HepG2 (cell line): ENCODE measurements around the gene HCFC1. TPM values are rescaled to one million over a fixed set of nuclear protein-coding genes. Genes with fewer than 3 reads are reported as not detected.

Experiments
- ATAC-seq: fragments of 200-7000 bp; cut with Tn5 transposase; 3 replicates; pipeline ENCODE4 v1.9.1; 2020; ENCODE audit warnings: mild to moderate bottlenecking, moderate library complexity
- BruUV-seq: library from RNA; stranded (reverse); fragments of 400-500 nt; replicated peaks from 2 replicates; lab custom pipeline; 2021; lab: Mats Ljungman, UMichigan
- CTCF ChIA-PET: fragments of 300-600 bp; formaldehyde crosslinking; extraction: SDS; loops from one replicate; lab custom pipeline; 2021; ENCODE audit warnings: low total read pairs, inconsistent platforms, low intra/inter-chr PET ratio; lab: Yijun Ruan, JAX
- POLR2A ChIA-PET: fragments of 350-600 bp; sonication (Branson Sonifier 250); formaldehyde crosslinking; loops from one replicate; lab custom pipeline; 2020; ENCODE audit warnings: antibody characterized with exemption, inconsistent platforms; lab: Yijun Ruan, JAX
- DNase-seq: peaks from one replicate; pipeline ENCODE4 v3.0.0-alpha.2; 2015; ENCODE audit warnings: low spot score
- FAIRE-seq: peaks from 3 replicates; lab custom pipeline; 2011; peaks lifted over from hg19 to GRCh38; lab: Jason Lieb, UNC
- H2AFZ ChIP-seq: one replicate; pipeline ENCODE4 v1.6.1; 2011; ENCODE audit warnings: low read length, inconsistent platforms
- H3K27ac ChIP-seq: fragments of 300-600 bp; 3 replicates; pipeline ENCODE4 v1.8.0; 2011; ENCODE audit warnings: mixed run types, mild to moderate bottlenecking, mixed read lengths, low read length, inconsistent platforms; ENCODE audit not compliant: insufficient read depth; ENCODE audit errors: extremely low read length
- H3K27me3 ChIP-seq, 2 experiments: fragments of 200-600 bp in 1 of 2; 2 replicates in 1 of 2; 3 replicates in 1 of 2; pipeline versions ENCODE4 v1.6.0 to v1.8.0; 2011; ENCODE audit warnings: low read length in 2 of 2, mild to moderate bottlenecking in 2 of 2, moderate library complexity in 2 of 2, inconsistent platforms in 1 of 2; ENCODE audit not compliant: insufficient read depth in 2 of 2, control insufficient read depth in 1 of 2
- H3K36me3 ChIP-seq, 2 experiments: fragments of 200-600 bp in 1 of 2; replicated peaks in 1 of 2; 2 replicates in 1 of 2; 3 replicates in 1 of 2; pipeline versions ENCODE4 v1.5.1 to v1.8.0; 2011; ENCODE audit warnings: low read length in 2 of 2, inconsistent platforms in 1 of 2; ENCODE audit not compliant: insufficient read depth in 2 of 2, control insufficient read depth in 1 of 2
- H3K4me1 ChIP-seq: 2 replicates; pipeline ENCODE4 v1.5.1; 2012; ENCODE audit warnings: low read length, inconsistent platforms; ENCODE audit not compliant: insufficient read depth
- H3K4me2 ChIP-seq: 2 replicates; pipeline ENCODE4 v1.6.0; 2011; ENCODE audit warnings: low read depth, low read length, inconsistent platforms
- H3K4me3 ChIP-seq, 3 experiments: fragments of 200-600 bp in 1 of 3; sonication (generic), shearing (Covaris generic) in 1 of 3; replicated peaks in 1 of 3; 2 replicates each; pipeline ENCODE4 v1.5.1; 2011 to 2016; ENCODE audit warnings: low read length in 3 of 3, inconsistent platforms in 2 of 3, low read depth in 2 of 3, mild to moderate bottlenecking in 2 of 3, control low read depth in 1 of 3, mixed read lengths in 1 of 3; ENCODE audit not compliant: insufficient read depth in 1 of 3
- H3K79me2 ChIP-seq: one replicate; pipeline ENCODE4 v1.6.1; 2011; ENCODE audit warnings: low read length, inconsistent platforms; ENCODE audit not compliant: insufficient read depth
- H3K9ac ChIP-seq: 2 replicates; pipeline ENCODE4 v1.6.0; 2011; ENCODE audit warnings: mild to moderate bottlenecking, low read depth, low read length, inconsistent platforms; ENCODE audit not compliant: insufficient read depth
- H3K9me3 ChIP-seq: 2 replicates; pipeline ENCODE4 v1.5.1; 2012; ENCODE audit warnings: mild to moderate bottlenecking, low read length
- H4K20me1 ChIP-seq: 2 replicates; pipeline ENCODE4 v1.6.0; 2011; ENCODE audit warnings: inconsistent platforms, mild to moderate bottlenecking, low read length, moderate library complexity; ENCODE audit not compliant: insufficient read depth
- CBFB ChIP-seq: sonication (generic); formaldehyde crosslinking; IDR thresholded peaks from 2 replicates; pipeline ENCODE4 v1.4.0; 2020; ENCODE audit warnings: missing genetic modification reagents
- CENPX ChIP-seq: sonication (generic); formaldehyde crosslinking; IDR thresholded peaks from 2 replicates; pipeline ENCODE4 v1.9.0; 2021; ENCODE audit warnings: mild to moderate bottlenecking, missing genetic modification reagents, moderate library complexity
- ESRRA ChIP-seq: sonication (generic); formaldehyde crosslinking; IDR thresholded peaks from 2 replicates; pipeline ENCODE4 v1.5.1; 2020; ENCODE audit warnings: mild to moderate bottlenecking, low read depth, missing genetic modification reagents
- FOXJ3 ChIP-seq: sonication (generic); formaldehyde crosslinking; IDR thresholded peaks from 2 replicates; pipeline ENCODE4 v1.4.0; 2020; ENCODE audit warnings: missing genetic modification reagents, mild to moderate bottlenecking, borderline replicate concordance
- HNRNPUL1 ChIP-seq: fragments of 200-400 bp; formaldehyde crosslinking; IDR thresholded peaks from 2 replicates; pipeline ENCODE4 v1.6.1; 2017; ENCODE audit warnings: low read depth, mild to moderate bottlenecking, low read length, moderate library complexity
- NFYC ChIP-seq: IDR thresholded peaks from 2 replicates; pipeline ENCODE4 v1.6.1; 2016; ENCODE audit warnings: missing genetic modification reagents, missing compliant biosample characterization
- SALL2 ChIP-seq: sonication (generic); formaldehyde crosslinking; IDR thresholded peaks from 2 replicates; pipeline ENCODE4 v1.8.1; 2023; ENCODE audit warnings: mild to moderate bottlenecking, missing genetic modification reagents, inconsistent platforms
- SOX13 ChIP-seq, 3 experiments: fragments of 450-650 bp in 1 of 3; sonication (generic) in 1 of 3; formaldehyde crosslinking in 1 of 3; IDR thresholded peaks in 2 of 3; conservative IDR thresholded peaks in 1 of 3; 2 replicates each; pipeline versions ENCODE4 v1.5.0 to v1.6.1; 2016 to 2020; ENCODE audit warnings: antibody characterized with exemption in 1 of 3, mild to moderate bottlenecking in 1 of 3, missing compliant biosample characterization in 1 of 3, missing genetic modification reagents in 1 of 3, moderate library complexity in 1 of 3
- SP4 ChIP-seq: sonication (generic); formaldehyde crosslinking; IDR thresholded peaks from 2 replicates; pipeline ENCODE4 v1.8.1; 2023; ENCODE audit warnings: mild to moderate bottlenecking, missing genetic modification reagents
- ZBTB42 ChIP-seq: sonication (generic); formaldehyde crosslinking; IDR thresholded peaks from 2 replicates; pipeline ENCODE4 v1.5.0; 2020; ENCODE audit warnings: mild to moderate bottlenecking, missing genetic modification reagents
- ZNF20 ChIP-seq: sonication (generic); formaldehyde crosslinking; IDR thresholded peaks from 2 replicates; pipeline ENCODE4 v1.4.0; 2020; ENCODE audit warnings: mild to moderate bottlenecking, moderate library complexity, missing genetic modification reagents
- ZNF232 ChIP-seq: sonication (generic); formaldehyde crosslinking; IDR thresholded peaks from 2 replicates; pipeline ENCODE4 v1.4.0; 2020; ENCODE audit warnings: missing genetic modification reagents, borderline replicate concordance
- ZNF234 ChIP-seq: sonication (generic); formaldehyde crosslinking; conservative IDR thresholded peaks from 2 replicates; pipeline ENCODE4 v1.5.1; 2020; ENCODE audit warnings: mild to moderate bottlenecking, missing genetic modification reagents
- ZNF414 ChIP-seq: sonication (generic); formaldehyde crosslinking; IDR thresholded peaks from 2 replicates; pipeline ENCODE4 v1.5.0; 2020; ENCODE audit warnings: missing genetic modification reagents
- ZNF512 ChIP-seq: sonication (generic); formaldehyde crosslinking; IDR thresholded peaks from 2 replicates; pipeline ENCODE4 v1.4.0; 2020; ENCODE audit warnings: mild to moderate bottlenecking, missing genetic modification reagents
- WGBS: methylation state at CpG from one replicate; pipeline ENCODE4 v1.1.6; 2017; ENCODE audit warnings: low lambda C conversion rate; 5-methylcytosine and 5-hydroxymethylcytosine counted together
- in situ Hi-C: cut with HindIII; loops from 2 replicates; pipeline ENCODE4 v1.10.0; 2017; ENCODE audit warnings: low pct_unique_long_range_greater_than_20kb; ENCODE audit not compliant: extremely low pct_ligation_motif_present
- intact Hi-C: fragments of 100-400 bp; cut with micrococcal nuclease; formaldehyde crosslinking; loops from one replicate; pipeline ENCODE4 v1.10.0; 2022; ENCODE audit not compliant: unreplicated experiment
- polyA plus RNA-seq, 8 experiments: library from polyadenylated mRNA; depleted of rRNA in 3 of 8; stranded (reverse) in 7 of 8; unstranded in 1 of 8; fragments of >200 nt; fragmentation: Illumina TruSeq in 4 of 8; extraction: Trizol in 4 of 8; gene quantifications; 2 replicates each; pipeline versions ENCODE4 v1.2.1 to v1.2.3, GENCODE V29; 2011 to 2016; ENCODE audit warnings: low read depth in 4 of 8, missing spikeins in 1 of 8, mixed read lengths in 1 of 8; ENCODE audit not compliant: insufficient read depth in 1 of 8
- total RNA-seq, 5 experiments: library from RNA; depleted of rRNA; stranded (reverse); fragments of >200 nt; fragmentation: Illumina TruSeq; extraction: Trizol; gene quantifications; 2 replicates each; pipeline ENCODE4 v1.2.3, GENCODE V29; 2016; ENCODE audit warnings: low read depth in 1 of 5

HCFC1 gene
- total and polyA plus RNA-seq, 2 of the 13 experiments (the other 11 are each of a cell fraction or from before 2014, with no cell fraction given) = 5.8 to 17.8 TPM

- H2AFZ ChIP-seq = no peak overlapping the region
- 0 out of 2 replicates have a peak overlapping the region, but pooled peaks have one; percentile 67 for H3K9ac ChIP-seq
- in situ Hi-C loops = no loop called here
- H3K36me3 ChIP-seq = peaks cover 3 to 25% of the 10 kb centered on the region in 2 experiments; a peak in 4 of 5 replicates
- no CpG with 5 or more reads among the region's 12 CpGs for WGBS
- BruUV-seq = no TSS peak
- no peak for FAIRE-seq
- CTCF ChIA-PET = no interaction called here
- peak overlapping the region; percentile 88 for H3K4me2 ChIP-seq
- H3K4me3 ChIP-seq = peak overlapping the region in 2 of 3 experiments; percentile 89 to 90; a peak in 5 of 6 replicates
- TF ChIP-seq CENPX = no peak
- TF ChIP-seq ZNF512 (CRISPR knock-in tag) = no peak
- TF ChIP-seq HNRNPUL1 = no peak
- TF ChIP-seq ESRRA (CRISPR knock-in tag) = no peak
- TF ChIP-seq ZNF20 (CRISPR knock-in tag) = no peak
- TF ChIP-seq SP4 (CRISPR knock-in tag) = no peak
- TF ChIP-seq CBFB (CRISPR knock-in tag) = no peak
- TF ChIP-seq SOX13 (IDR thresholded peaks at IDR 0.05) = no peak
- TF ChIP-seq SOX13 (CRISPR knock-in tag; conservative IDR thresholded peaks at IDR 0.05 in 1 of 2, IDR thresholded peaks at IDR 0.05 in 1 of 2) = no peak
- no peak for TF ChIP-seq ZBTB42 (CRISPR knock-in tag)
- TF ChIP-seq SALL2 (CRISPR knock-in tag) = no peak
- TF ChIP-seq NFYC (CRISPR knock-in tag) = no peak
- TF ChIP-seq ZNF414 (CRISPR knock-in tag) = no peak
- no peak for TF ChIP-seq ZNF232 (CRISPR knock-in tag)
- TF ChIP-seq FOXJ3 = no peak
- no peak for TF ChIP-seq ZNF234 (CRISPR knock-in tag)
- TF ChIP-seq, all 625 proteins: peak for 0
- DNase-seq = no peak
- H3K27ac ChIP-seq = no peak overlapping the region
- H3K4me1 ChIP-seq = peaks cover 42% of the 10 kb centered on the region
- no peaks in the 10 kb centered on the region; a peak in 1 of 5 replicates for H3K27me3 ChIP-seq
- peaks cover 70% of the 10 kb centered on the region for H3K79me2 ChIP-seq
- H3K9me3 ChIP-seq = no peaks in the 10 kb centered on the region
- H4K20me1 ChIP-seq = peaks cover 45% of the 10 kb centered on the region
- POLR2A ChIA-PET = interaction anchor here (1.5 to 3.1 kb wide), 3 partner anchors 22 to 44 kb away, joined by 4 to 14 read pairs (median 5); no protein-coding TSS in a partner anchor
- intact Hi-C loops = no loop called here
- no peak for ATAC-seq
Observed at GRCh38 chrX:153968754-153969124, 2.9 kb downstream of the HCFC1 start.
